ENCODE data around the gene FGF13. TPM values are rescaled to one million over a fixed set of nuclear protein-coding genes. Genes with fewer than 3 reads are reported as not detected.

Gene FGF13
- total and polyA plus RNA-seq, 2 donors (not counting 1 experiment from before 2014, with no cell fraction given): not detected

DNA sequence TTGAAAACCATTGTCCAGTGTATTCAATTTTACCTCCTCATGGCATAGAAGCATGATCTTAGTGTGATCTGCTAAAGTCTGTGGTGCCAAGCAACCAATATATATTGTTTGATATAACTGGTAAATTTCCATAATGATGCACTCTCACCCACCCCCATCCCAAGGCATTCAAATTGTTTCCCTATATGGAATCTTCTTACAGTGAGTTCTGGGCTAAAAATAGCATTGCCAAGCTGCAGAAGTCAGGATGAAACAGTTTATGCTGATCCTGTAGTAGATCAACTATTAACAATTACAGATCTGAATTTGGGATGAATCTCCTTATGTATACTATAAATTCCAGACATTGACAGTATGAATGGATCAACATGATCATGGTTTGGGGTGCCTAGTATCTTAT lies 20.9 kb downstream of the FGF13 start:
- no peak for ATAC-seq (ENCODE audit: low read depth)

DNA sequence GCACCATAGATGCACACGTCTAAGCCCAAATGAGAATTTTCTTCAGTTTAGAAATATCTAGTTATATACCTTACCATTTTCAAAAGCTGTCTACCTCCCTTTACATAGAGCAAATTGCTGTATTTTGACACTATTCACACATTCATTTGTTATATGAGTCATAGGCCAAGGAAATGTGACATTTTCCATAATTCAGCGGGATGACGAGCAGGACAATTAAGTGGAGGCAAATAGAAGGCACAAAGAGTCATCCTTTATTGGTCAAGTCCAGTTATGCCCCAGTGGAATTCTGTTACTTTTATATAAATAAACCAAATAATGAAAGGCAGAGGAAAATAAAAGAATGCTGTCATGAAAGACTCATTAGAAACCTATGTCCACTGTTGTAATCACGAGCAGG lies 27.9 kb downstream of the FGF13 start:
- Histone ChIP-seq H3K9me3 (ENCODE audit: control extremely low read depth in 1 of 3, control insufficient read depth in 2 of 3, insufficient read depth in 1 of 3, low read length in 2 of 3) (no peaks in the 10 kb centered on the region), H2AFZ (ENCODE audit: insufficient read depth, low read depth, low read length, poor library complexity, severe bottlenecking) (no peak overlapping the region), H3K79me2 (ENCODE audit: control insufficient read depth, insufficient read depth, low read length) (no peaks in the 10 kb centered on the region), H3K4me3 (ENCODE audit: control extremely low read depth in 1 of 5, extremely low read depth in 1 of 5, insufficient read depth in 1 of 5, low read depth in 2 of 5, low read length in 4 of 5) (no peak overlapping the region), H3K27me3 (replicated peaks in 1 of 4; ENCODE audit: control extremely low read depth in 1 of 4, control insufficient read depth in 3 of 4, insufficient read depth in 4 of 4, low read length in 3 of 4) (no peaks in the 10 kb centered on the region), H3K9ac (ENCODE audit: low read length) (no peak overlapping the region), H3K4me2 (replicated peaks; ENCODE audit: low read depth, low read length, poor library complexity, severe bottlenecking) (no peak overlapping the region), H3K27ac (ENCODE audit: low read length in 2 of 2) (no peak overlapping the region), H3K36me3 (replicated peaks in 1 of 2; ENCODE audit: control extremely low read depth in 1 of 2, control insufficient read depth in 1 of 2, extremely low read depth in 1 of 2, insufficient read depth in 2 of 2, low read length in 1 of 2) (no peaks in the 10 kb centered on the region), H4K20me1 (ENCODE audit: control insufficient read depth, insufficient read depth, low read length, poor library complexity, severe bottlenecking) (no peaks in the 10 kb centered on the region), H3K4me1 (ENCODE audit: control insufficient read depth in 2 of 2, insufficient read depth in 2 of 2, low read length in 2 of 2) (no peaks in the 10 kb centered on the region)
- WGBS (ENCODE audit: insufficient coverage): no CpG with 5 or more reads among the region's 4 CpGs
- ATAC-seq (ENCODE audit: low read depth): no peak
- Mint-ChIP-seq H3K27me3 (no peaks in the 10 kb centered on the region), H3K27ac (no peak overlapping the region), H3K9me3 (ENCODE audit: insufficient read depth) (no peaks in the 10 kb centered on the region), H3K4me3 (no peak overlapping the region), H3K4me1 (no peaks in the 10 kb centered on the region)
- DNase-seq: no peak
- TF ChIP-seq CTCF (IDR thresholded peaks at IDR 0.05) (no peak), EZH2 (IDR thresholded peaks at IDR 0.05; ENCODE audit: borderline replicate concordance, insufficient read depth, low read depth, low read length, poor library complexity, severe bottlenecking) (no peak)
- intact Hi-C loops (cut with micrococcal nuclease): no loop called here
- POLR2A ChIA-PET: no interaction called here
- CTCF ChIA-PET: no interaction called here

More for the DNA sequence above, 20.9 kb downstream of the FGF13 start:
- H3K9me3 ChIP-seq (ENCODE audit: control extremely low read depth in 1 of 3, control insufficient read depth in 2 of 3, insufficient read depth in 1 of 3, low read length in 2 of 3): no peaks in the 10 kb centered on the region
- POLR2A ChIA-PET: no interaction called here
- no peak overlapping the region for H2AFZ ChIP-seq (ENCODE audit: insufficient read depth, low read depth, low read length, poor library complexity, severe bottlenecking)
- no peak overlapping the region for H3K4me2 ChIP-seq (replicated peaks; ENCODE audit: low read depth, low read length, poor library complexity, severe bottlenecking)
- intact Hi-C loops (cut with micrococcal nuclease): no loop called here
- Mint-ChIP-seq H3K27ac (no peak overlapping the region), H3K4me3 (no peak overlapping the region), H3K9me3 (ENCODE audit: insufficient read depth) (no peaks in the 10 kb centered on the region), H3K27me3 (no peaks in the 10 kb centered on the region), H3K4me1 (no peaks in the 10 kb centered on the region)
- no peak for DNase-seq
- H3K4me1 ChIP-seq (ENCODE audit: control insufficient read depth in 2 of 2, insufficient read depth in 2 of 2, low read length in 2 of 2): no peaks in the 10 kb centered on the region
- no peak overlapping the region for H3K9ac ChIP-seq (ENCODE audit: low read length)
- H3K79me2 ChIP-seq (ENCODE audit: control insufficient read depth, insufficient read depth, low read length): no peaks in the 10 kb centered on the region
- no peaks in the 10 kb centered on the region for H4K20me1 ChIP-seq (ENCODE audit: control insufficient read depth, insufficient read depth, low read length, poor library complexity, severe bottlenecking)
- no peaks in the 10 kb centered on the region for H3K36me3 ChIP-seq (replicated peaks in 1 of 2; ENCODE audit: control extremely low read depth in 1 of 2, control insufficient read depth in 1 of 2, extremely low read depth in 1 of 2, insufficient read depth in 2 of 2, low read length in 1 of 2)
- H3K27me3 ChIP-seq (replicated peaks in 1 of 4; ENCODE audit: control extremely low read depth in 1 of 4, control insufficient read depth in 3 of 4, insufficient read depth in 4 of 4, low read length in 3 of 4): no peaks in the 10 kb centered on the region
- TF ChIP-seq CTCF (IDR thresholded peaks at IDR 0.05): no peak
- TF ChIP-seq EZH2 (IDR thresholded peaks at IDR 0.05; ENCODE audit: borderline replicate concordance, insufficient read depth, low read depth, low read length, poor library complexity, severe bottlenecking): no peak
- no peak overlapping the region for H3K27ac ChIP-seq (ENCODE audit: low read length in 2 of 2)
- H3K4me3 ChIP-seq (ENCODE audit: control extremely low read depth in 1 of 5, extremely low read depth in 1 of 5, insufficient read depth in 1 of 5, low read depth in 2 of 5, low read length in 4 of 5): no peak overlapping the region
- CTCF ChIA-PET: no interaction called here
